Measurements from ENCODE around the gene UBB. TPM values are rescaled to one million over a fixed set of nuclear protein-coding genes. Genes with fewer than 3 reads are reported as not detected.

The UBB gene
- total RNA-seq, 4 donors from 2014 or later, result 574 to 927 (median 633) TPM

GRCh38 chr17:16351831-16352230 lies 29.1 kb upstream of the UBB start:
- Histone ChIP-seq H3K4me3 (peak overlapping the region; percentile 65 to 96 (median 75)), H3K27me3 (no peaks in the 10 kb centered on the region), H3K27ac (peak overlapping the region in 1 of 4 donors; percentile 77), H3K9me3 (no peaks in the 10 kb centered on the region), H3K36me3 (peaks cover 0 to 28% (median 0%) of the 10 kb centered on the region in 3 donors), H3K4me1 (peaks cover 0 to 5% (median 4%) of the 10 kb centered on the region in 4 donors)
- DNase-seq, result no peak
- TF ChIP-seq CTCF (IDR thresholded peaks at IDR 0.05), result no peak
- no peak for TF ChIP-seq POLR2A (IDR thresholded peaks at IDR 0.05)

- Histone ChIP-seq H3K27me3 (no peaks in the 10 kb centered on the region), H3K36me3 (peaks cover 0 to 23% (median 0%) of the 10 kb centered on the region in 3 donors), H3K9me3 (no peaks in the 10 kb centered on the region), H3K4me3 (peak overlapping the region; percentile 65 to 96 (median 75)), H3K27ac (peak overlapping the region; percentile 67 to 79 (median 74)), H3K4me1 (peaks cover 0 to 5% (median 4%) of the 10 kb centered on the region in 4 donors)
- no peak for TF ChIP-seq POLR2A (IDR thresholded peaks at IDR 0.05)
- no peak for TF ChIP-seq CTCF (IDR thresholded peaks at IDR 0.05)
- peak; percentile 39 to 71 (median 70) for DNase-seq
Measured at GRCh38 chr17:16352303-16352666, 28.6 kb upstream of the UBB start.

GRCh38 chr17:16352667-16353316 lies 28.1 kb upstream of the UBB start:
- H3K27me3 ChIP-seq, result no peaks in the 10 kb centered on the region
- DNase-seq, result peak; percentile 54 to 70 (median 63)
- TF ChIP-seq POLR2A (IDR thresholded peaks at IDR 0.05), result no peak
- TF ChIP-seq CTCF (IDR thresholded peaks at IDR 0.05), result no peak
- H3K4me1 ChIP-seq, result peaks cover 0 to 5% (median 4%) of the 10 kb centered on the region in 4 donors
- H3K36me3 ChIP-seq, result peaks cover 0 to 19% (median 0%) of the 10 kb centered on the region in 3 donors
- no peaks in the 10 kb centered on the region for H3K9me3 ChIP-seq
- H3K4me3 ChIP-seq, result peak overlapping the region; percentile 65 to 96 (median 75)
- peak overlapping the region; percentile 67 to 79 (median 74) for H3K27ac ChIP-seq

- H3K4me1 ChIP-seq, result peaks cover 0 to 5% (median 4%) of the 10 kb centered on the region in 4 donors
- H3K27me3 ChIP-seq, result no peaks in the 10 kb centered on the region
- peak within 1 kb of the TSS; percentile 65 to 96 (median 75) for H3K4me3 ChIP-seq
- TF ChIP-seq POLR2A (IDR thresholded peaks at IDR 0.05), result peak in 1 of 2 donors; percentile 42
- peak in 4 of 6 experiments; percentile 13 to 59 (median 42) for TF ChIP-seq CTCF (IDR thresholded peaks at IDR 0.05)
- DNase-seq, result peak; percentile 44 to 81 (median 78)
- H3K27ac ChIP-seq, result peak within 1 kb of the TSS; percentile 67 to 79 (median 74)
- H3K9me3 ChIP-seq, result no peaks in the 10 kb centered on the region
- peaks cover 0 to 14% (median 0%) of the 10 kb centered on the region in 3 donors for H3K36me3 ChIP-seq
Measured at GRCh38 chr17:16353317-16354174, 27.3 kb upstream of the UBB start, which contains the start of gene CENPV. Gene CENPV (minus strand): TSS chr17:16353469. CDS start chr17:16353436, 33 bp downstream.

- H3K4me3 ChIP-seq, result no peak overlapping the region
- peaks cover 0 to 4% (median 0%) of the 10 kb centered on the region in 3 donors for H3K36me3 ChIP-seq
- H3K4me1 ChIP-seq, result peaks cover 0 to 5% (median 4%) of the 10 kb centered on the region in 4 donors
- no peak overlapping the region for H3K27ac ChIP-seq
- no peaks in the 10 kb centered on the region for H3K9me3 ChIP-seq
- H3K27me3 ChIP-seq, result no peaks in the 10 kb centered on the region
- TF ChIP-seq CTCF (IDR thresholded peaks at IDR 0.05) (no peak), POLR2A (IDR thresholded peaks at IDR 0.05) (no peak)
- DNase-seq, result no peak
Measured at GRCh38 chr17:16354585-16354984, 26.3 kb upstream of the UBB start.
